GM21423 (cell line): ENCODE measurements around the gene CARMIL1.

ENCODE experiments used
- ATAC-seq: cut with Tn5 transposase; IDR thresholded peaks from one replicate; pipeline ENCODE4 v1.9.1; 2021; ENCODE audit warnings: mild to moderate bottlenecking, moderate library complexity; ENCODE audit not compliant: unreplicated experiment

Gene CARMIL1

DNA sequence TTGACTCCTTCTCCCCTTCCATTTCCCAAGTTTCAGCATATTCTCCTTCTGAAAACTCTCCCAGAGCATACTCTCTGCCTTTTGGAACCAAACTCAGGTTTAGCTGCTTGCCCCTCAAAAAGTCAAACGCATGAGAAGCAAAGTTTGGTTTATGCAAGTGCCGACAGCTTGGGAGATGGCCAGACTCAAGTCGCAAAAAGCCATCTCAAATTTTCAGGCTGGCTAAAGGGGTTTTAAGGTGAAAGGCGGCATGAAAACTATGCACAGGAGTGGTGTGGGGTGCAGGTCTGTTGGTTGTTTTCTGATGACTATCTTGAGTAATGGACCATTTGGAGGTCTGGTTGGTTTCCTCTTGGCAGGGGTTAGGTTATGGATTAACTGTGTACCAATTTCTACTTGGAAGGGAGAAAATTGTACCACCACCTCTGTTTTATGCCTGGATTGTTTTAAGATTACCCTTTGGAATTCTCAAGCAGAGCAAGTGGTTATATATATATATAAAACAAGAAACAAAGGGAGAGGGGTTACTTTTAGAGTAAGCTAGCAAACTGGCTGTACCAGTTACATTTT, 320.4 kb downstream of the CARMIL1 start:
- ATAC-seq = no peak

GRCh38 chr6:25601800-25602673, 322.9 kb downstream of the CARMIL1 start:
- ATAC-seq = no peak

- ATAC-seq = no peak
These were observed 323.5 kb downstream of the CARMIL1 start for GRCh38 chr6:25602674-25602982.

GRCh38 chr6:25603251-25603650, 324.1 kb downstream of the CARMIL1 start:
- no peak for ATAC-seq

DNA sequence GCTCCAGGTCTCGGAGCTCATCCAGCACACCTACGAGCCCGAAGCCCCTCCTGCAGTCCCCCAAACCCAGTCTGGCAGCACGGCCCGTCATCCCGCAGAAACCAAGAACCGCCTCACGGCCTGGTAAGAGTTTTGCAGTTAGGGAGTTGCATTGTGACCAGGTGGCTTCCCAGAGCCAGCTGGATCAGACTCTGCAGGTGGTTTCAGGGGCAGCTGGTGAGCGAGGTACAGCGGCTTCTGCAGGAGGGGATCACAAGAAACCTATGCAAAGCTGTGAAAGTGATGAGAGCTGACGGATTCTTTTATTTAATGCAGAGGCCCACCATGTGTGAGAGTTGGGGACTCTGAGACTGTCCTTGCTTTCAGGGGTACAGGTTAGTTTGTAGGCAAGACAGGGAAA, 327.0 kb downstream of the CARMIL1 start:
- ATAC-seq = no peak

DNA sequence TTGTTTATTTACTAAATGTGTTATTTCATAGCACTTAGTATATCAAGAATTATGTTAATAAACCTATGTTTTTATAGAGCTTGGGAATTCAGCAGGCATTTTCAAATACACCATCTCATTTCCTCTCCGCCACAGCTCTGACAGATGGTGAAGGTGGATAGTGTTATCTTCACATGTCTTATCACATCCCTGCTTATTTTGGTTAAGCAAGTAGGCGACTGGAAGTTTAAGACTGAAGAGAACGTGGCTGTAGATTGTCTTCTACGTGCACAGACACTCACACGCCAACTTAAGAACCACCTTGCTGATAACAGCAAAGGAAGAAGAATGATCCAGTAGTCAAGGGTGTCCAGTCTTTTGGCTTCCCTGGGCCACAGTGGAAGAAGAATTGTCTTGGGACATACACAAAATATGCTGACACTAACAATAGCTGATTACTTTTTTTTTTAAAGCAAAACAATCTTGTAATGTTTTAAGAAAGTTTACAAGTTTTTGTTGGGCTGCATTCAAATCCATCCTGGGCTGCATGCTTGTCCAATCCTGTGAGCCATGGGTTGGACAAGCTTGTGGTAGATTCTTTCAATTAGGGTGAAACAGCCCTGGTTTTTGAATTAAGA, 329.5 kb downstream of the CARMIL1 start:
- no peak for ATAC-seq

- no peak for ATAC-seq
These were observed 333.5 kb downstream of the CARMIL1 start for GRCh38 chr6:25612666-25613065.

GRCh38 chr6:25613415-25613814, 334.2 kb downstream of the CARMIL1 start:
- no peak for ATAC-seq

DNA sequence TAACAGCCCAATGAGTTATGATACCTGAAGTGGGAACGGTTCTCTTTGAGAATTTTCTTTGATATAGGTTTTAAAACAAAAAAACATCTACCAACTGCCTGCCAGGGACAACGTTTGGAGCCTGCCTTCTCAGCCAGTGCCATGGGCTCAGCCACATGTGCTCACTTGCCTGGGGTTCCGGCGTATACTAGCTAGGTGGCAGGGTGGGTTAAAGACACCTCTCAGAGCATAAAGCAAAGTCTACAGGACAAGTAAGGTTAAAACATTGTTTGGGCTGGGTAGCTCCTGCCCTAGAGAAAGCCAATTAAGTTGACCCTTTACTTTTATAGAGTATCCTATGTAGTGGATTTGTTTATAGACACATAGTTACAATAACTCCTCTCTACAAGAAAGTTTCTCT, 334.9 kb downstream of the CARMIL1 start:
- no peak for ATAC-seq

- ATAC-seq = no peak
These were observed 336.3 kb downstream of the CARMIL1 start for GRCh38 chr6:25615471-25615870.

- ATAC-seq = no peak
These were observed 338.8 kb downstream of the CARMIL1 start for GRCh38 chr6:25617997-25618396.

DNA sequence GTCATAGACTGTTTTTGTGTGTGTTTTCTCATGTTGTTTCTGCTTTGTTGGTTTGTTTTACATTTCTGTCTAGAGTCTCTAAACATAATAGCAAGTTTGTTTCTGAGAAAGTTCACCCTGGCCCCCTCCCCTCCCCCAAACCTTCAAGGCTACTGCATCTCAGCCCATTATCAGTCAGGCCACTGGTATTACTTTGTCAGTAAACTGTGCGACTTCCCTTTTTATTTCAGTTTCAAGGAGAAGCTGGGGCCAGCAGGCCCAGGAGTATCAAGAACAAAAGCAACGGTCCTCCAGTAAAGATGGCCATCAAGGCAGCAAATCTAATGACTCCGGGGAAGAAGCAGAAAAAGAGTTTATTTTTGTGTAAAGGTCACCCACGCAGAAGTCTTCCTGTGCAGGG, 340.0 kb downstream of the CARMIL1 start:
- no peak for ATAC-seq

- no peak for ATAC-seq
These were observed 341.2 kb downstream of the CARMIL1 start for GRCh38 chr6:25620391-25620790.

GRCh38 chr6:25623065-25623464, 343.9 kb downstream of the CARMIL1 start:
- no peak for ATAC-seq

DNA sequence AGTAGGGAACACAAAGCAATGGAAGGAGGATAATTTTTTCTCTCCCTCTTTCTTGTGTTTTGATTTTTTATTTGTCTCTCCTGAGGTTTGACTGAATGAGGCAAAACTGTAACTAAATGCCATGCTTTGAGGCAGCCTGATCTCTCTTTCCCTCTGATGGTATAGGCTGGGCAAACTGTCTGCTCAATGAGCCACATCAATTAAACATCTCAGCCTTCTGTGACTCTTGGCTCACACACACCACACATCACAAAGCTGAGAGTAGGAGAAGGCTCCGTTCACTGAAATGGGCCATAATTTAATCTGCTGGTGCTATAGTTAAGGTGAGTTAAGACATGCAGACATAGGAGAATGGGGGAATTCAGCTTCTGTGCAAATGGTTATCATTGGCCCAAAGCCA, 344.7 kb downstream of the CARMIL1 start:
- no peak for ATAC-seq

DNA sequence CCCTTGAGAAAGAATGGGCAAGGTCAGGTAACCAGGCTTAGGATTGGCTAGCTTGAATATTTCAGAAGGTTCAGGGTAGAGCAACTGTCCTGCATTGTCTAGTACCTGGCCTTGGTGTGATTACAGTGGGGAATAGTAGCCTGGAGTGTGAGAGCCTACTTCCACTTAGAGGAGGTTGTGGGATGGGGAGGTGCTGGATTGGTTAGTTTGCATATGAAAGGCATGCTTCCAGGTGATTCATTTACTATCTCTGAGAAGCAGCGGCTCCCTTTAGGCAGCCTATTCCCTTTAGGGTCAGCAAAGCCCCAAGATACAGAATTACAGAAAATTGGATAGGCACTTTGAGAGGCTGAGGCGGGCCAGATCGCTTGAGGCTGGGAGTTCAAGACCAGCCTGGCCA, 347.8 kb downstream of the CARMIL1 start:
- ATAC-seq = no peak

GRCh38 chr6:25628471-25629197, 349.5 kb downstream of the CARMIL1 start:
- no peak for ATAC-seq

DNA sequence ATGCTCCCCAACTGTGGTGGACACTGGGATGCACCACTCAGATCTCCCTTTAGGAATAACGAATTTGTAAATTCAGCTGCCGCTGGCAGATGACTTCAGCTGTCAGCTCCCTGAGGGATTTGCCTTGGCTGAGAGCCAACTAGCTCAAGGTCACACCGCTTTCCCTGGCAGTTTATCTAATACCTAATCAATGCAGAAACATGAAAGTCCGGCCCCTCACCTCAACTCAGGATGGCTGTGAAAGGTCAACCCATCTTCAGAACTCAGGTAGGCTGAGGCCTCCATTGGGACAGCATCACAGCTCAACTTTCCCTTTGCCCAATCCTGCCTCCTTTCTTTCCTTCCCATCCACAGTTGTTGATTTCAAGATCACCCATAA, 350.0 kb downstream of the CARMIL1 start:
- no peak for ATAC-seq

DNA sequence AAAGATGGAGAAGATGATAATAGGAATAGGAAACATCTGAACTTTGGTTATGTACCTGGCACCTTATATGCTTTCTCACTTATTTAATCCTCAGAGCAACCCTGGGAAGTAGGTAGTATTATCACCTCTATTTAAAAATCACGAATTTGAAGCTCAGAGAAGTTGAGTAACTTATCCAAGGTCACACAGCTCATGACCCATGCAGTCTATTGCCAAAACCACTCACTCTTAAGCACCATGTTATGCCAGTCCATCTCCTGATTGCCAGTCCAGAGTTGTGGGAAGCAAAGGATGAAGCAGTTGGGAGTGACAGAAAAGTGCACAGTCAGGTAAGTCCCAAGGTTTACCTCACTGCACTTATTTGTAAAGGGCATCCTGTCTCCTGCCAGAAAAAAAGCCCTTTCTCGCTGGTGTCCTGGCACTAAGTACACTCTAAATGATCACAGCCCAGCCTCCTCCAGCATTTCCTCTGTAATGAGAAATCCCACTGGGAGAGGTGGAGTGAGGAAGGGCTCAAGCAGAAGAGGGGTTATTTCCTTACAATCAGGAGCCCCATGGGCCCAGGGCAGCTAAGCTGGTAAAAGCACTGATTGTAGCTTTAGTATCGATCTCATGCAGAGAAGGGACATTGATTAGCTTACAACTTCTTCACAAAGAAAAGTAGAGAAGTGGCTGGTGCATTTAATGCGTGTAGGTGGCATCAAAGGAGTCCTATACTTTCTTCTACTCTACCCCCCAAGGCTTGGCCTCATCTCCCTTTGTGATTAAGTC, 351.5 kb downstream of the CARMIL1 start:
- no peak for ATAC-seq

- ATAC-seq = no peak
These were observed 356.7 kb downstream of the CARMIL1 start for GRCh38 chr6:25635886-25636317.

DNA sequence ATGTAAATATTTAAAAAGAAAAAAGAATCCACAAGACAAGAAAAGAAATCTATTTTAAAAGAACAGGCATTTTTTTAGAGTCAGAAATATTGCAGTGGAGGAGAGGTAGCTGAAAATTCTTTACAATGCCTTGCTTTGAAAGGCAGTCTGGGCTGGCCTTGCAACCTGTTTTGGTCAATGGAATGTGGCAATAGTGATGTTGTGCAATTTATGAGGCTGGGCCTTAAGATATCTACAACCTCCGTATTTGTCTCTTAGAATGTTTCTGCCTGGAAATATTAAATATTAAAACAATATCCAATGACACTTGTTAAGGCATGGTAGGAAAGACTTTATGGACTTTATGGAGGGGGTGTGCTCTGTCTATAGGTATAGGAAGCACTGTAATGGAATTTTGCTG, 358.0 kb downstream of the CARMIL1 start:
- ATAC-seq = no peak
